Measurements from ENCODE around the gene LRRC4C. TPM values are rescaled to one million over a fixed set of nuclear protein-coding genes. Genes with fewer than 3 reads are reported as not detected.

Gene LRRC4C
- polyA plus RNA-seq, 1 experiment = not detected

GRCh38 chr11:40467771-40468170 lies 991.7 kb downstream of the LRRC4C start:
- no peak for TF ChIP-seq CTCF (IDR thresholded peaks at IDR 0.05; ENCODE audit: insufficient read depth, low read depth, low read length)
- Histone ChIP-seq H3K36me3 (ENCODE audit: control insufficient read depth, insufficient read depth, low read length) (no peaks in the 10 kb centered on the region), H3K4me3 (ENCODE audit: low read depth, low read length) (no peak overlapping the region), H3K27me3 (ENCODE audit: control insufficient read depth, insufficient read depth, low read length) (no peaks in the 10 kb centered on the region)
- no peak for DNase-seq (ENCODE audit: low read depth)
- ChIA-PET CTCF (no interaction called here), POLR2A (no interaction called here)

GRCh38 chr11:40445391-40445790 lies 1014.1 kb downstream of the LRRC4C start:
- TF ChIP-seq CTCF (IDR thresholded peaks at IDR 0.05; ENCODE audit: insufficient read depth, low read depth, low read length) = no peak
- no peak overlapping the region for H3K4me3 ChIP-seq (ENCODE audit: low read depth, low read length)
- H3K36me3 ChIP-seq (ENCODE audit: control insufficient read depth, insufficient read depth, low read length) = no peaks in the 10 kb centered on the region
- no peaks in the 10 kb centered on the region for H3K27me3 ChIP-seq (ENCODE audit: control insufficient read depth, insufficient read depth, low read length)
- POLR2A ChIA-PET = no interaction called here
- CTCF ChIA-PET = no interaction called here
- no peak for DNase-seq (ENCODE audit: low read depth)

- Histone ChIP-seq H3K36me3 (ENCODE audit: control insufficient read depth, insufficient read depth, low read length) (no peaks in the 10 kb centered on the region), H3K27me3 (ENCODE audit: control insufficient read depth, insufficient read depth, low read length) (no peaks in the 10 kb centered on the region), H3K4me3 (ENCODE audit: low read depth, low read length) (no peak overlapping the region)
- ChIA-PET POLR2A (no interaction called here), CTCF (no interaction called here)
- TF ChIP-seq CTCF (IDR thresholded peaks at IDR 0.05; ENCODE audit: insufficient read depth, low read depth, low read length) = no peak
- DNase-seq (ENCODE audit: low read depth) = no peak
These were observed 1015.3 kb downstream of the LRRC4C start for GRCh38 chr11:40444151-40444550.

- no peak for TF ChIP-seq CTCF (IDR thresholded peaks at IDR 0.05; ENCODE audit: insufficient read depth, low read depth, low read length)
- H3K27me3 ChIP-seq (ENCODE audit: control insufficient read depth, insufficient read depth, low read length) = no peaks in the 10 kb centered on the region
- no peaks in the 10 kb centered on the region for H3K36me3 ChIP-seq (ENCODE audit: control insufficient read depth, insufficient read depth, low read length)
- POLR2A ChIA-PET = no interaction called here
- no peak for DNase-seq (ENCODE audit: low read depth)
- H3K4me3 ChIP-seq (ENCODE audit: low read depth, low read length) = no peak overlapping the region
- CTCF ChIA-PET = no interaction called here
These were observed 1024.1 kb downstream of the LRRC4C start for GRCh38 chr11:40435344-40435743.

- Histone ChIP-seq H3K27me3 (ENCODE audit: control insufficient read depth, insufficient read depth, low read length) (no peaks in the 10 kb centered on the region), H3K4me3 (ENCODE audit: low read depth, low read length) (no peak overlapping the region), H3K36me3 (ENCODE audit: control insufficient read depth, insufficient read depth, low read length) (no peaks in the 10 kb centered on the region)
- no peak for DNase-seq (ENCODE audit: low read depth)
- ChIA-PET CTCF (no interaction called here), POLR2A (no interaction called here)
- no peak for TF ChIP-seq CTCF (IDR thresholded peaks at IDR 0.05; ENCODE audit: insufficient read depth, low read depth, low read length)
These were observed 1024.5 kb downstream of the LRRC4C start for GRCh38 chr11:40434926-40435325.

Data from BJ (cell line).